ENCODE measurements around the gene ALKBH5.

The ALKBH5 gene

GRCh38 chr17:18179196-18179595 lies 4.4 kb upstream of the ALKBH5 start:
- H3K9me2 ChIP-seq (replicated peaks; ENCODE audit: control insufficient read depth, low read length), result no peaks in the 10 kb centered on the region
- no peak overlapping the region for H3K4me2 ChIP-seq (ENCODE audit: low read length)
- H3K27me3 ChIP-seq (ENCODE audit: control insufficient read depth, low read length), result no peaks in the 10 kb centered on the region
- H3K79me2 ChIP-seq (ENCODE audit: control insufficient read depth, low read length), result peaks cover 5% of the 10 kb centered on the region
- no peaks in the 10 kb centered on the region for H3F3A ChIP-seq (ENCODE audit: control insufficient read depth, insufficient read depth)
- no peak overlapping the region for H3K27ac ChIP-seq (ENCODE audit: low read depth, low read length)
- no peaks in the 10 kb centered on the region for H3K9me3 ChIP-seq (ENCODE audit: control insufficient read depth, insufficient read depth, low read length)
- no peak overlapping the region for H3K4me3 ChIP-seq (ENCODE audit: low read length)
- H4K20me1 ChIP-seq (ENCODE audit: control insufficient read depth, insufficient read depth, low read depth, low read length), result no peaks in the 10 kb centered on the region
- peaks cover 3% of the 10 kb centered on the region for H3K36me3 ChIP-seq (ENCODE audit: control insufficient read depth, low read length)
- TF ChIP-seq CTCF (IDR thresholded peaks at IDR 0.05; ENCODE audit: low read depth, low read length, poor library complexity, severe bottlenecking) (no peak), EZH2phosphoT487 (IDR thresholded peaks at IDR 0.05; ENCODE audit: borderline replicate concordance, low read length) (no peak)
- H3K4me1 ChIP-seq (ENCODE audit: control insufficient read depth, low read length), result peaks cover 23% of the 10 kb centered on the region

GRCh38 chr17:18179804-18180203 lies 3.8 kb upstream of the ALKBH5 start:
- no peaks in the 10 kb centered on the region for H3K27me3 ChIP-seq (ENCODE audit: control insufficient read depth, low read length)
- H3K9me2 ChIP-seq (replicated peaks; ENCODE audit: control insufficient read depth, low read length), result no peaks in the 10 kb centered on the region
- H3K36me3 ChIP-seq (ENCODE audit: control insufficient read depth, low read length), result peaks cover 10% of the 10 kb centered on the region
- peaks cover 23% of the 10 kb centered on the region for H3K4me1 ChIP-seq (ENCODE audit: control insufficient read depth, low read length)
- no peak overlapping the region for H3K4me3 ChIP-seq (ENCODE audit: low read length)
- H4K20me1 ChIP-seq (ENCODE audit: control insufficient read depth, insufficient read depth, low read depth, low read length), result peaks cover under 1% of the 10 kb centered on the region; the same call in 1 of the 2 replicates
- H3K79me2 ChIP-seq (ENCODE audit: control insufficient read depth, low read length), result peaks cover 11% of the 10 kb centered on the region
- H3K9me3 ChIP-seq (ENCODE audit: control insufficient read depth, insufficient read depth, low read length), result no peaks in the 10 kb centered on the region
- H3K4me2 ChIP-seq (ENCODE audit: low read length), result no peak overlapping the region
- no peaks in the 10 kb centered on the region for H3F3A ChIP-seq (ENCODE audit: control insufficient read depth, insufficient read depth)
- H3K27ac ChIP-seq (ENCODE audit: low read depth, low read length), result no peak overlapping the region
- TF ChIP-seq CTCF (IDR thresholded peaks at IDR 0.05; ENCODE audit: low read depth, low read length, poor library complexity, severe bottlenecking) (no peak), EZH2phosphoT487 (IDR thresholded peaks at IDR 0.05; ENCODE audit: borderline replicate concordance, low read length) (no peak)

GRCh38 chr17:18181358-18181757 lies 2.3 kb upstream of the ALKBH5 start:
- H3K27ac ChIP-seq (ENCODE audit: low read depth, low read length), result no peak overlapping the region

More at GRCh38 chr17:18181358-18181757, 2.3 kb upstream of the ALKBH5 start:
- H3K4me1 ChIP-seq (ENCODE audit: control insufficient read depth, low read length), result peaks cover 27% of the 10 kb centered on the region
- no peak overlapping the region for H3K4me3 ChIP-seq (ENCODE audit: low read length)
- H3K4me2 ChIP-seq (ENCODE audit: low read length), result no peak overlapping the region
- H4K20me1 ChIP-seq (ENCODE audit: control insufficient read depth, insufficient read depth, low read depth, low read length), result peaks cover 15% of the 10 kb centered on the region
- peaks cover 25% of the 10 kb centered on the region for H3K36me3 ChIP-seq (ENCODE audit: control insufficient read depth, low read length)
- no peaks in the 10 kb centered on the region for H3K9me3 ChIP-seq (ENCODE audit: control insufficient read depth, insufficient read depth, low read length)
- peaks cover 27% of the 10 kb centered on the region for H3K79me2 ChIP-seq (ENCODE audit: control insufficient read depth, low read length)
- H3K9me2 ChIP-seq (replicated peaks; ENCODE audit: control insufficient read depth, low read length), result no peaks in the 10 kb centered on the region
- no peaks in the 10 kb centered on the region for H3F3A ChIP-seq (ENCODE audit: control insufficient read depth, insufficient read depth)
- no peaks in the 10 kb centered on the region for H3K27me3 ChIP-seq (ENCODE audit: control insufficient read depth, low read length)
- no peak for TF ChIP-seq CTCF (IDR thresholded peaks at IDR 0.05; ENCODE audit: low read depth, low read length, poor library complexity, severe bottlenecking)
- TF ChIP-seq EZH2phosphoT487 (IDR thresholded peaks at IDR 0.05; ENCODE audit: borderline replicate concordance, low read length), result no peak
